KMS-11 (cell line): ENCODE results near the gene PARD6G.
A peak's percentile ranks its signal among the peaks of the same experiment; 100 is the strongest.

Source experiments
- H2AFZ ChIP-seq: fragments of 200-600 bp; sonication (generic); 2 replicates; pipeline ENCODE4 v1.6.1; 2016; ENCODE audit warnings: antibody characterized with exemption, mixed run types, low read depth
- H3K27ac ChIP-seq: fragments of 200-600 bp; sonication (generic); 2 replicates; pipeline ENCODE4 v1.6.1; 2016; ENCODE audit warnings: mild to moderate bottlenecking, mixed run types
- H3K27me3 ChIP-seq: fragments of 200-600 bp; sonication (generic); 2 replicates; pipeline ENCODE4 v1.6.1; 2017; ENCODE audit warnings: mild to moderate bottlenecking, low read depth, mixed run types, moderate library complexity; ENCODE audit not compliant: insufficient read depth
- H3K36me3 ChIP-seq: fragments of 200-600 bp; sonication (generic); 2 replicates; pipeline ENCODE4 v1.6.1; 2017; ENCODE audit warnings: mild to moderate bottlenecking, mixed run types; ENCODE audit not compliant: insufficient read depth
- H3K4me1 ChIP-seq: fragments of 200-600 bp; sonication (generic); 2 replicates; pipeline ENCODE4 v1.6.1; 2016; ENCODE audit warnings: mild to moderate bottlenecking, low read depth, mixed run types; ENCODE audit not compliant: poor library complexity, severe bottlenecking
- H3K4me2 ChIP-seq: fragments of 200-600 bp; sonication (generic); 2 replicates; pipeline ENCODE4 v1.7.0; 2016; ENCODE audit warnings: mild to moderate bottlenecking, mixed run types
- H3K4me3 ChIP-seq: fragments of 200-600 bp; sonication (generic); IDR thresholded peaks from 2 replicates; pipeline ENCODE4 v1.6.1; 2017; ENCODE audit warnings: low read depth, low read length, mixed read lengths; ENCODE audit not compliant: insufficient read depth
- H3K79me2 ChIP-seq: fragments of 200-600 bp; sonication (generic); 2 replicates; pipeline ENCODE4 v1.6.1; 2016; ENCODE audit warnings: low read depth, mixed run types; ENCODE audit not compliant: insufficient read depth
- H3K9ac ChIP-seq: fragments of 200-600 bp; sonication (generic); 2 replicates; pipeline ENCODE4 v1.6.1; 2016; ENCODE audit warnings: mild to moderate bottlenecking, mixed run types
- H4K20me1 ChIP-seq: fragments of 200-600 bp; sonication (generic); 2 replicates; pipeline ENCODE4 v1.6.1; 2016; ENCODE audit warnings: mild to moderate bottlenecking, mixed run types; ENCODE audit not compliant: insufficient read depth
- CTCF ChIP-seq: fragments of 200-600 bp; sonication (generic); conservative IDR thresholded peaks from 2 replicates; pipeline ENCODE4 v1.6.1; 2017; ENCODE audit warnings: low read depth, mild to moderate bottlenecking, antibody characterized with exemption, low read length, moderate library complexity, mixed read lengths

Gene PARD6G

GRCh38 chr18:80157708-80158343, 89.5 kb downstream of the PARD6G start:
- Histone ChIP-seq H3K27me3 (no peaks in the 10 kb centered on the region), H3K79me2 (peaks cover 31% of the 10 kb centered on the region; the same call in 1 of the 2 replicates), H3K9ac (no peak overlapping the region), H3K4me3 (no peak overlapping the region), H4K20me1 (no peaks in the 10 kb centered on the region), H2AFZ (no peak overlapping the region), H3K4me2 (no peak overlapping the region), H3K4me1 (no peaks in the 10 kb centered on the region), H3K36me3 (0 out of 2 replicates have a peak, but pooled peaks cover 4% of the 10 kb centered on the region), H3K27ac (no peak overlapping the region)
- TF ChIP-seq CTCF = peak; percentile 97

- no peaks in the 10 kb centered on the region for H4K20me1 ChIP-seq
- H3K4me3 ChIP-seq = no peak overlapping the region
- H3K9ac ChIP-seq = no peak overlapping the region
- no peak overlapping the region for H3K27ac ChIP-seq
- peak; percentile 59 for TF ChIP-seq CTCF
- no peak overlapping the region for H3K4me2 ChIP-seq
- peaks cover 43% of the 10 kb centered on the region for H3K79me2 ChIP-seq
- no peak overlapping the region for H2AFZ ChIP-seq
- H3K36me3 ChIP-seq = 0 out of 2 replicates have a peak, but pooled peaks cover 2% of the 10 kb centered on the region
- H3K4me1 ChIP-seq = peaks cover 4% of the 10 kb centered on the region
- H3K27me3 ChIP-seq = no peaks in the 10 kb centered on the region
Observed at GRCh38 chr18:80154293-80154692, 93.0 kb downstream of the PARD6G start.

GRCh38 chr18:80149667-80150066, 97.6 kb downstream of the PARD6G start:
- H2AFZ ChIP-seq = no peak overlapping the region
- no peak overlapping the region for H3K4me3 ChIP-seq
- no peak overlapping the region for H3K27ac ChIP-seq

GRCh38 chr18:80148326-80149199, 98.8 kb downstream of the PARD6G start:
- Histone ChIP-seq H3K27ac (peak overlapping the region; percentile 43), H3K9ac (peak overlapping the region; percentile 57), H3K4me3 (no peak overlapping the region), H3K79me2 (peaks cover 23% of the 10 kb centered on the region), H3K4me2 (peak overlapping the region; percentile 49), H3K36me3 (no peaks in the 10 kb centered on the region), H4K20me1 (no peaks in the 10 kb centered on the region), H3K27me3 (no peaks in the 10 kb centered on the region), H3K4me1 (peaks cover 5% of the 10 kb centered on the region), H2AFZ (peak overlapping the region; percentile 77; the same call in 1 of the 2 replicates)
- TF ChIP-seq CTCF = no peak

More at GRCh38 chr18:80149667-80150066, 97.6 kb downstream of the PARD6G start:
- no peak overlapping the region for H3K9ac ChIP-seq
- no peak for TF ChIP-seq CTCF
- no peaks in the 10 kb centered on the region for H3K36me3 ChIP-seq
- H3K79me2 ChIP-seq = peaks cover 31% of the 10 kb centered on the region
- H3K4me2 ChIP-seq = peak overlapping the region; percentile 49
- no peaks in the 10 kb centered on the region for H3K27me3 ChIP-seq
- no peaks in the 10 kb centered on the region for H4K20me1 ChIP-seq
- peaks cover 5% of the 10 kb centered on the region for H3K4me1 ChIP-seq
